B cell (primary cell): ENCODE results near the gene HOXA2. TPM values are rescaled to one million over a fixed set of nuclear protein-coding genes. Genes with fewer than 3 reads are reported as not detected.

Experiments used
- ATAC-seq: fragments of 200-7000 bp; cut with Tn5 transposase; one replicate; pipeline ENCODE4 v1.10.0; 2021; ENCODE audit warnings: low read depth, mild to moderate bottlenecking, moderate number of reproducible peaks, moderate library complexity
- CTCF ChIA-PET: fragments of 350-600 bp; sonication (Branson Sonifier 250); formaldehyde crosslinking; loops from one replicate; lab custom pipeline; 2021; ENCODE audit warnings: antibody characterized with exemption, inconsistent platforms; lab: Charles Lee
- POLR2A ChIA-PET: fragments of 350-600 bp; sonication (Branson Sonifier 250); formaldehyde crosslinking; loops from one replicate; lab custom pipeline; 2021; ENCODE audit warnings: antibody characterized with exemption; lab: Charles Lee
- DNase-seq: peaks from one replicate; pipeline ENCODE4 v3.0.0; 2013
- H2AFZ ChIP-seq: 2 replicates; pipeline ENCODE4 v1.6.1; 2012; ENCODE audit warnings: mild to moderate bottlenecking, low read depth, low read length; ENCODE audit not compliant: insufficient read depth, poor library complexity, severe bottlenecking
- H3K27ac ChIP-seq, 2 donors: 1 replicate in 1 of 2; 2 replicates in 1 of 2; pipeline ENCODE4 v1.5.1; 2012 to 2013; ENCODE audit warnings: low read length in 2 of 2, mild to moderate bottlenecking in 2 of 2, moderate library complexity in 1 of 2
- H3K27me3 ChIP-seq, 4 experiments: fragments of 200-600 bp in 1 of 4; sonication (generic) in 1 of 4; replicated peaks in 1 of 4; 1 replicate in 2 of 4; 2 replicates in 2 of 4; pipeline versions ENCODE4 v1.6.1 to v1.7.0; 2013 to 2016; ENCODE audit warnings: low read length in 3 of 4, mild to moderate bottlenecking in 2 of 4, mixed read lengths in 1 of 4, moderate library complexity in 1 of 4; ENCODE audit not compliant: insufficient read depth in 4 of 4, control insufficient read depth in 3 of 4; ENCODE audit errors: control extremely low read depth in 1 of 4
- H3K36me3 ChIP-seq, 2 experiments: replicated peaks in 1 of 2; 1 replicate in 1 of 2; 2 replicates in 1 of 2; pipeline versions ENCODE4 v1.6.1 to v1.7.1; 2013; ENCODE audit warnings: low read length in 1 of 2; ENCODE audit not compliant: insufficient read depth in 2 of 2, control insufficient read depth in 1 of 2; ENCODE audit errors: control extremely low read depth in 1 of 2, extremely low read depth in 1 of 2
- H3K4me1 ChIP-seq, 2 donors: fragments of 200-600 bp in 1 of 2; sonication (generic) in 1 of 2; 1 replicate in 1 of 2; 2 replicates in 1 of 2; pipeline versions ENCODE4 v1.5.1 to v1.6.1; 2013 to 2017; ENCODE audit warnings: low read length in 2 of 2; ENCODE audit not compliant: control insufficient read depth in 2 of 2, insufficient read depth in 2 of 2
- H3K4me2 ChIP-seq: replicated peaks from 2 replicates; pipeline ENCODE3; 2012; ENCODE audit warnings: mild to moderate bottlenecking, low read depth, low read length; ENCODE audit not compliant: poor library complexity, severe bottlenecking
- H3K4me3 ChIP-seq, 5 experiments: fragments of 200-600 bp in 1 of 5; sonication (generic) in 1 of 5; 1 replicate in 3 of 5; 2 replicates in 2 of 5; pipeline versions ENCODE4 v1.5.1 to v1.7.0; 2011 to 2016; ENCODE audit warnings: low read length in 4 of 5, mild to moderate bottlenecking in 4 of 5, low read depth in 2 of 5, control low read depth in 1 of 5, moderate library complexity in 1 of 5; ENCODE audit not compliant: insufficient read depth in 1 of 5; ENCODE audit errors: control extremely low read depth in 1 of 5, extremely low read depth in 1 of 5
- H3K79me2 ChIP-seq: fragments of 200-600 bp; sonication (generic); one replicate; pipeline ENCODE4 v1.6.0; 2016; ENCODE audit warnings: low read length; ENCODE audit not compliant: control insufficient read depth, insufficient read depth
- H3K9ac ChIP-seq: fragments of 200-600 bp; sonication (generic); 2 replicates; pipeline ENCODE4 v1.6.1; 2017; ENCODE audit warnings: mild to moderate bottlenecking, low read length, moderate library complexity
- H3K9me3 ChIP-seq, 3 donors: one replicate each; pipeline versions ENCODE4 v1.6.1 to v1.7.1; 2013; ENCODE audit warnings: low read length in 2 of 3; ENCODE audit not compliant: control insufficient read depth in 2 of 3, insufficient read depth in 1 of 3; ENCODE audit errors: control extremely low read depth in 1 of 3
- H4K20me1 ChIP-seq: 2 replicates; pipeline ENCODE4 v1.6.0; 2012; ENCODE audit warnings: mild to moderate bottlenecking, low read length; ENCODE audit not compliant: insufficient read depth, control insufficient read depth, poor library complexity, severe bottlenecking
- H3K27ac Mint-ChIP-seq: one replicate; pipeline ENCODE4 v1.8.0; 2021; ENCODE audit warnings: mixed read lengths
- H3K27me3 Mint-ChIP-seq: one replicate; pipeline ENCODE4 v1.8.0; 2021; ENCODE audit warnings: mixed read lengths
- H3K4me1 Mint-ChIP-seq: one replicate; pipeline ENCODE4 v1.8.0; 2021; ENCODE audit warnings: mixed read lengths
- H3K4me3 Mint-ChIP-seq: one replicate; pipeline ENCODE4 v1.8.0; 2021; ENCODE audit warnings: mixed read lengths
- H3K9me3 Mint-ChIP-seq: one replicate; pipeline ENCODE4 v1.8.0; 2022; ENCODE audit warnings: mixed read lengths; ENCODE audit not compliant: insufficient read depth
- EZH2 ChIP-seq: IDR thresholded peaks from 2 replicates; pipeline ENCODE4 v1.6.1; 2012; ENCODE audit warnings: borderline replicate concordance, low read depth, mild to moderate bottlenecking, moderate library complexity, low read length; ENCODE audit not compliant: insufficient read depth, poor library complexity, severe bottlenecking
- WGBS: methylation state at CpG from one replicate; pipeline ENCODE4 v1.1.5; 2013; ENCODE audit warnings: missing lambda C conversion rate; ENCODE audit not compliant: insufficient coverage; 5-methylcytosine and 5-hydroxymethylcytosine counted together
- intact Hi-C: fragments of 100-400 bp; cut with micrococcal nuclease; formaldehyde crosslinking; loops from one replicate; pipeline ENCODE4 v1.10.0; 2022
- polyA plus RNA-seq: library from polyadenylated mRNA; depleted of rRNA; stranded (reverse); fragments of >200 nt; gene quantifications from 2 replicates; pipeline ENCODE4 v1.2.3, GENCODE V29; 2012
- total RNA-seq, 2 donors: library from RNA; stranded (reverse); fragments of 120-200 nt in 1 of 2; gene quantifications; 1 replicate in 1 of 2; 2 replicates in 1 of 2; pipeline versions ENCODE4 v1.2.3 to v1.2.4, GENCODE V29; 2013 to 2022
- TF ChIP-seq, protein P1 (sequence below): fragments of 200-600 bp; IDR thresholded peaks from one replicate; pipeline ENCODE4 v1.8.0; 2022; ENCODE audit warnings: antibody characterized with exemption, mild to moderate bottlenecking

Gene HOXA2
- total and polyA plus RNA-seq, 2 donors (not counting 1 experiment from before 2014, with no cell fraction given): not detected

DNA sequence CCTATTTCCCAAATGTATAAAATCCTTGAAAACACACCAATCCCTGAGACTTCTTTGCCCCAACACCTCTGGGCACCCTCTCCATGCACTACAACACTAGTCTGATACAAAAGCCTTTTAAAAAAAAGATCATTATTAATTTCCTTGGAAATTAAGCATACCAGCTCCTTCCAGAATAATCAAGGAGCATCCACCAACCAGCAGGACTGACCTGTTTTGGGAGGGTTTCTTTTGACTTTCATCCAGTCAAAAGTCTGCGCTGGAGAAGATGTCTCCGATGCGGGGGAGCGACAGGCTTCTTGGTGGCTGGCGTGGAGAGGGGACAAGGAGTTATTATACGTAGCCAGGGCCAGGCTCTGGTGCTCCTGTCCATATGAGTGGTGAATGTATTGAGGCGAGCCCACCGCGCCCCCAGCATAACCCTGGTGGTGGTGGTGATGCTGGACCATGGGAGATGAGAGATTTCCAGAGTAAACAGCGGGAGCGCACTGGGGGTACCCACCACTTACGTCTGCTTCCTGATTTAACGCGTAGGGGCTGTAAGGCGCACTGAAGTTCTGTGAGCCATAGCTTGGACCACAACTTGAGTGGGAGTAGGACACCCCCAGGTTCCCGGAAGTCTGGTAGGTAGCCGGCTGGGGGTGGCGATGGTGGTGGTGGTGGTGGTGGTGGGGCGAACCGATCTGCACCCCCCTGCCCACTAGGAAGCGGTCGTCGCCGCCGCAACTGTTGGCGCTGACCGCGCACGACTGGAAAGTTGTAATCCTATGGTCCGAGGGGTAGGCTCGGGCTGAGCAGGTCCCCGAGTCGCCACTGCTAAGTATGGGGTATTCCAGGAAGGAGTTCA lies 7.2 kb downstream of the HOXA2 start:
- H3K36me3 ChIP-seq: no peaks in the 10 kb centered on the region
- H2AFZ ChIP-seq: peak overlapping the region; percentile 93
- 3% methylated on average over 26 of the region's 33 CpGs for WGBS
- peak overlapping the region; percentile 11 to 91 (median 79) for H3K4me3 ChIP-seq
- no peaks in the 10 kb centered on the region for H3K79me2 ChIP-seq
- peaks cover 2 to 80% (median 47%) of the 10 kb centered on the region in 4 experiments for H3K27me3 ChIP-seq
- ChIA-PET CTCF (no interaction called here), POLR2A (no interaction called here)
- peak overlapping the region; percentile 73 for H3K27ac Mint-ChIP-seq
- H3K9me3 Mint-ChIP-seq: no peaks in the 10 kb centered on the region
- peak; percentile 19 for ATAC-seq
- peak; percentile 50 for DNase-seq
- peaks cover 32 to 37% of the 10 kb centered on the region in 2 donors for H3K4me1 ChIP-seq
- peak overlapping the region; percentile 88 for H3K4me3 Mint-ChIP-seq
- H3K4me2 ChIP-seq: peak overlapping the region; percentile 97
- H3K4me1 Mint-ChIP-seq: peaks cover 32% of the 10 kb centered on the region
- peak; percentile 47 for TF ChIP-seq EZH2
- TF ChIP-seq, protein P1, sequence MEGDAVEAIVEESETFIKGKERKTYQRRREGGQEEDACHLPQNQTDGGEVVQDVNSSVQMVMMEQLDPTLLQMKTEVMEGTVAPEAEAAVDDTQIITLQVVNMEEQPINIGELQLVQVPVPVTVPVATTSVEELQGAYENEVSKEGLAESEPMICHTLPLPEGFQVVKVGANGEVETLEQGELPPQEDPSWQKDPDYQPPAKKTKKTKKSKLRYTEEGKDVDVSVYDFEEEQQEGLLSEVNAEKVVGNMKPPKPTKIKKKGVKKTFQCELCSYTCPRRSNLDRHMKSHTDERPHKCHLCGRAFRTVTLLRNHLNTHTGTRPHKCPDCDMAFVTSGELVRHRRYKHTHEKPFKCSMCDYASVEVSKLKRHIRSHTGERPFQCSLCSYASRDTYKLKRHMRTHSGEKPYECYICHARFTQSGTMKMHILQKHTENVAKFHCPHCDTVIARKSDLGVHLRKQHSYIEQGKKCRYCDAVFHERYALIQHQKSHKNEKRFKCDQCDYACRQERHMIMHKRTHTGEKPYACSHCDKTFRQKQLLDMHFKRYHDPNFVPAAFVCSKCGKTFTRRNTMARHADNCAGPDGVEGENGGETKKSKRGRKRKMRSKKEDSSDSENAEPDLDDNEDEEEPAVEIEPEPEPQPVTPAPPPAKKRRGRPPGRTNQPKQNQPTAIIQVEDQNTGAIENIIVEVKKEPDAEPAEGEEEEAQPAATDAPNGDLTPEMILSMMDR: no peak
- H3K9ac ChIP-seq: peak overlapping the region; percentile 91
- no peak overlapping the region for H3K27ac ChIP-seq
- peaks cover 12% of the 10 kb centered on the region for H4K20me1 ChIP-seq
- peaks cover 0 to 21% (median 0%) of the 10 kb centered on the region in 3 donors for H3K9me3 ChIP-seq
- peaks cover 60% of the 10 kb centered on the region for H3K27me3 Mint-ChIP-seq
- intact Hi-C loops: loop anchor here (5.0 kb wide), 2 partner anchors 413 to 1233 kb away; no protein-coding TSS in a partner anchor
